Suprapubic skin (tissue), 4 donors: ENCODE measurements around the gene DAB1.

Experiments used
- POLR2A ChIP-seq, 2 donors: fragments of 450-650 bp; IDR thresholded peaks; one replicate each; pipeline ENCODE4 v1.6.1; 2017; ENCODE audit warnings: antibody characterized with exemption in 2 of 2, mild to moderate bottlenecking in 2 of 2, moderate library complexity in 2 of 2
- POLR2AphosphoS5 ChIP-seq, 3 donors: sonication (generic); formaldehyde crosslinking; IDR thresholded peaks; one replicate each; pipeline ENCODE4 v1.6.1; 2017; ENCODE audit warnings: antibody characterized with exemption in 3 of 3
- TF ChIP-seq, protein P1 (sequence below), 2 donors: fragments of 200-600 bp in 1 of 2; fragments of 450-650 bp in 1 of 2; sonication (generic) in 1 of 2; IDR thresholded peaks; one replicate each; pipeline ENCODE4 v1.5.1; 2016 to 2019; ENCODE audit warnings: antibody characterized with exemption in 2 of 2, mild to moderate bottlenecking in 1 of 2, moderate library complexity in 1 of 2

DNA sequence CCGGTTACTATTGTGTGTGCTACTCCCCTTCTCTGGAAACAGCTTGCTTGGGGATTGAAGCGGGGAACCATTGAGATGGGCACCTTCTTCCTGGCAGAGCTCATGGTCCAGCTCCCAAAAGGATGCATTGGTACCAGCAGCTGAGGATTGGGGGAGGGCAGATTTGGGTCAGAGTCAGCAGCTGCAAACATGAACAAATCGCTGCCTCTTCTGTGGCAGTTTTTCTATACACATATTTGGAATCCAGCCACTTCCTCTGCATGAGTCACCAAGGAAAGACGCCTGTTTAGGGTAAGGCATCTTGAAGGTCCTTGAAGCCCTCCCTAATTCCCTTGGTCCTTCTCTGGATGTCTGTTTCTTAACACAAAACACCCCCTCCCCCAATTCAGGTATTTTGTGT, 104.7 kb downstream of the DAB1 start:
- TF ChIP-seq POLR2A (IDR thresholded peaks at IDR 0.05): no peak
- TF ChIP-seq, protein P1, sequence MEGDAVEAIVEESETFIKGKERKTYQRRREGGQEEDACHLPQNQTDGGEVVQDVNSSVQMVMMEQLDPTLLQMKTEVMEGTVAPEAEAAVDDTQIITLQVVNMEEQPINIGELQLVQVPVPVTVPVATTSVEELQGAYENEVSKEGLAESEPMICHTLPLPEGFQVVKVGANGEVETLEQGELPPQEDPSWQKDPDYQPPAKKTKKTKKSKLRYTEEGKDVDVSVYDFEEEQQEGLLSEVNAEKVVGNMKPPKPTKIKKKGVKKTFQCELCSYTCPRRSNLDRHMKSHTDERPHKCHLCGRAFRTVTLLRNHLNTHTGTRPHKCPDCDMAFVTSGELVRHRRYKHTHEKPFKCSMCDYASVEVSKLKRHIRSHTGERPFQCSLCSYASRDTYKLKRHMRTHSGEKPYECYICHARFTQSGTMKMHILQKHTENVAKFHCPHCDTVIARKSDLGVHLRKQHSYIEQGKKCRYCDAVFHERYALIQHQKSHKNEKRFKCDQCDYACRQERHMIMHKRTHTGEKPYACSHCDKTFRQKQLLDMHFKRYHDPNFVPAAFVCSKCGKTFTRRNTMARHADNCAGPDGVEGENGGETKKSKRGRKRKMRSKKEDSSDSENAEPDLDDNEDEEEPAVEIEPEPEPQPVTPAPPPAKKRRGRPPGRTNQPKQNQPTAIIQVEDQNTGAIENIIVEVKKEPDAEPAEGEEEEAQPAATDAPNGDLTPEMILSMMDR (IDR thresholded peaks at IDR 0.05): no peak
- TF ChIP-seq POLR2AphosphoS5 (IDR thresholded peaks at IDR 0.05): no peak
